Measurements from ENCODE around the gene AADACL2.
"Not testable (repeated sequence)": the region's sequence is repeated elsewhere in the genome, so short reads cannot be mapped to it uniquely, and the experiment has no call there.

The AADACL2 gene

GRCh38 chr3:151733613-151734012, at the start of gene AADACL2:
TSS of gene AADACL2 (plus strand) at chr3:151733927. CDS start at chr3:151734036, 109 bp downstream.
- DNase-seq: no peak

GRCh38 chr3:151684094-151684493, 49.6 kb upstream of the AADACL2 start:
- no peak for DNase-seq

- DNase-seq: no peak
Measured at GRCh38 chr3:151686257-151686656, 47.5 kb upstream of the AADACL2 start.

GRCh38 chr3:151687076-151687475, 46.7 kb upstream of the AADACL2 start:
- DNase-seq: no peak

- DNase-seq: no peak
Measured at GRCh38 chr3:151688571-151688970, 45.2 kb upstream of the AADACL2 start.

- DNase-seq: no peak
Measured at GRCh38 chr3:151690645-151691044, 43.1 kb upstream of the AADACL2 start.

GRCh38 chr3:151697496-151697895, 36.2 kb upstream of the AADACL2 start:
- DNase-seq: no peak

- DNase-seq: no peak
Measured at GRCh38 chr3:151707216-151707615, 26.5 kb upstream of the AADACL2 start.

- DNase-seq: no peak
Measured at GRCh38 chr3:151708868-151709267, 24.9 kb upstream of the AADACL2 start.

GRCh38 chr3:151709847-151710246, 23.9 kb upstream of the AADACL2 start:
- no peak for DNase-seq

- no peak for DNase-seq
Measured at GRCh38 chr3:151721294-151721693, 12.4 kb upstream of the AADACL2 start.

- DNase-seq: no peak
Measured at GRCh38 chr3:151722856-151723255, 10.9 kb upstream of the AADACL2 start.

GRCh38 chr3:151724576-151725562, 8.9 kb upstream of the AADACL2 start:
- no peak for DNase-seq

GRCh38 chr3:151726016-151726415, 7.7 kb upstream of the AADACL2 start:
- DNase-seq: no peak

GRCh38 chr3:151732861-151733260, 866 bp upstream of the AADACL2 start:
- no peak for DNase-seq

- no peak for DNase-seq
Measured at GRCh38 chr3:151740581-151740980, 6.9 kb downstream of the AADACL2 start.

GRCh38 chr3:151743855-151744254, 10.1 kb downstream of the AADACL2 start:
- DNase-seq: no peak

GRCh38 chr3:151750181-151750580, 16.5 kb downstream of the AADACL2 start:
- no peak for DNase-seq

GRCh38 chr3:151750678-151751077, 17.0 kb downstream of the AADACL2 start:
- DNase-seq: no peak

GRCh38 chr3:151751161-151751560, 17.4 kb downstream of the AADACL2 start:
- DNase-seq: no peak

GRCh38 chr3:151753846-151754245, 20.1 kb downstream of the AADACL2 start:
- no peak for DNase-seq

GRCh38 chr3:151761581-151761980, 27.9 kb downstream of the AADACL2 start:
- DNase-seq: no peak

GRCh38 chr3:151764699-151765098, 31.0 kb downstream of the AADACL2 start:
- not testable (repeated sequence) for DNase-seq

- no peak for DNase-seq
Measured at GRCh38 chr3:151765685-151766084, 32.0 kb downstream of the AADACL2 start.

GRCh38 chr3:151766454-151766853, 32.7 kb downstream of the AADACL2 start:
- DNase-seq: no peak

All from COR-L47 (cell line).